Panc1 (cell line): ENCODE measurements around the gene ECI1.
A peak's percentile ranks its signal among the peaks of the same experiment; 100 is the strongest.

Source experiments
- POLR2AphosphoS5 ChIP-seq: IDR thresholded peaks from 2 replicates; pipeline ENCODE4 v1.6.1; 2012; ENCODE audit warnings: mild to moderate bottlenecking, low read depth, low read length, moderate library complexity
- TF ChIP-seq, protein P1 (sequence below): fragments of 450-650 bp; IDR thresholded peaks from 2 replicates; pipeline ENCODE4 v1.5.1; 2017; ENCODE audit warnings: mild to moderate bottlenecking

DNA sequence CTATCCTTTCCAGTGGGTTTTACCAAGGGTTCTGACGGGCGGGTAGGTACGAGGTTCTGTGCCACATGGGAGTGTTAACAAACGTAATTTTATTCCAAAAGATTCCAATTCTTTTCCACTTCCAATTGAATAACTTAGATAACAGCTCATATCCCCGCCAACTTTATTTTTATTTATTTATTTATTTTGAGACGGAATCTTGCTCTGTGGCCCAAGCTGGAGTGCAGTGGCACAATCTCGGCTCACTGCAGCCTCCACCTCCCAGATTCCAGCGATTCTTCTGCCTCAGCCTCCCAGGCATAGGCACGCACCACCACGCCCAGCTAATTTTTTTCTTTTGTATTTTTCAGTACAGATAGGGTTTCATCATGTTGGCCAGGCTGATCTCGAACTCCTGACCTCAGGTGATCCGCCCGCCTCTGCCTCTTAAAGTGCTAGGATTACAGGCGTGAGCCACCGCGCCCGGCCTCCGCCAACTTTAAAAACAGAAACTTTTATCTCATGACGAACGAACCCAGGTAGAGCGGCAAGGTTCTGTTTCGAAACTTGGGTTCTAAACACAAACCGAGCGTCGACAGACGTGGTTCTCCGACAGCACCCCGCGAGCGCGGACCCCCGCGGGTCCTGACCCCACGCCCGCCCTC lies 613 bp downstream of the ECI1 start:
- TF ChIP-seq, protein P1, sequence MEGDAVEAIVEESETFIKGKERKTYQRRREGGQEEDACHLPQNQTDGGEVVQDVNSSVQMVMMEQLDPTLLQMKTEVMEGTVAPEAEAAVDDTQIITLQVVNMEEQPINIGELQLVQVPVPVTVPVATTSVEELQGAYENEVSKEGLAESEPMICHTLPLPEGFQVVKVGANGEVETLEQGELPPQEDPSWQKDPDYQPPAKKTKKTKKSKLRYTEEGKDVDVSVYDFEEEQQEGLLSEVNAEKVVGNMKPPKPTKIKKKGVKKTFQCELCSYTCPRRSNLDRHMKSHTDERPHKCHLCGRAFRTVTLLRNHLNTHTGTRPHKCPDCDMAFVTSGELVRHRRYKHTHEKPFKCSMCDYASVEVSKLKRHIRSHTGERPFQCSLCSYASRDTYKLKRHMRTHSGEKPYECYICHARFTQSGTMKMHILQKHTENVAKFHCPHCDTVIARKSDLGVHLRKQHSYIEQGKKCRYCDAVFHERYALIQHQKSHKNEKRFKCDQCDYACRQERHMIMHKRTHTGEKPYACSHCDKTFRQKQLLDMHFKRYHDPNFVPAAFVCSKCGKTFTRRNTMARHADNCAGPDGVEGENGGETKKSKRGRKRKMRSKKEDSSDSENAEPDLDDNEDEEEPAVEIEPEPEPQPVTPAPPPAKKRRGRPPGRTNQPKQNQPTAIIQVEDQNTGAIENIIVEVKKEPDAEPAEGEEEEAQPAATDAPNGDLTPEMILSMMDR, result no peak
- 0 out of 2 replicates have a peak, but pooled peaks have one; percentile 36 for TF ChIP-seq POLR2AphosphoS5
